ENCODE results near the gene ETNK1. TPM values are rescaled to one million over a fixed set of nuclear protein-coding genes. Genes with fewer than 3 reads are reported as not detected.

Gene ETNK1
- total and polyA plus RNA-seq, 2 donors (not counting 1 experiment from before 2014, with no cell fraction given): 19.4 to 106 TPM

DNA sequence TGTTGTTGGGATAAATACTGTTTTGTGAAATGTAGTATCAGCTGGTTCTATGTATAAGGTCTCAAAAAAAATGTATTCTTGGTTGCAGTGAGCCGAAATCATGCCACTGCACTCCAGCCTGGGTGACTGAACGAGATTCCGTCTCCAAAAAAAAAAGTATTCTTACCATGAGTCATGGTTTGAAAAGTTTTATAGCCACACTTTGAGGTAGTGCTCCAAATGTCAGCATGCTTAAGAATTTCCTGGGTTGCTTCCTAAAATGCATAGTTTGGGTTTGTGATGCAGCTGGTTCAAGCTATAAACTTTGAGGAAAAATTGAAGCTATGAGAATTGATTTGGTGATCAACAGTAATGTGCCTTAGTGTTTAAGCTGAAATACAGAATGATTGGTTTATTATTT is 48.0 kb downstream of the ETNK1 start:
- no peak for DNase-seq
- H2AFZ ChIP-seq (ENCODE audit: insufficient read depth, low read depth, low read length, poor library complexity, severe bottlenecking): no peak overlapping the region
- no peaks in the 10 kb centered on the region for H3K27me3 Mint-ChIP-seq
- H3K4me2 ChIP-seq (replicated peaks; ENCODE audit: low read depth, low read length, poor library complexity, severe bottlenecking): no peak overlapping the region
- H3K27me3 ChIP-seq (replicated peaks in 1 of 4; ENCODE audit: control extremely low read depth in 1 of 4, control insufficient read depth in 3 of 4, insufficient read depth in 4 of 4, low read length in 3 of 4): no peaks in the 10 kb centered on the region
- 96% methylated on average over 3 of the region's 3 CpGs for WGBS (ENCODE audit: insufficient coverage)
- H3K27ac ChIP-seq (ENCODE audit: low read length in 2 of 2): no peak overlapping the region
- TF ChIP-seq, protein P1, sequence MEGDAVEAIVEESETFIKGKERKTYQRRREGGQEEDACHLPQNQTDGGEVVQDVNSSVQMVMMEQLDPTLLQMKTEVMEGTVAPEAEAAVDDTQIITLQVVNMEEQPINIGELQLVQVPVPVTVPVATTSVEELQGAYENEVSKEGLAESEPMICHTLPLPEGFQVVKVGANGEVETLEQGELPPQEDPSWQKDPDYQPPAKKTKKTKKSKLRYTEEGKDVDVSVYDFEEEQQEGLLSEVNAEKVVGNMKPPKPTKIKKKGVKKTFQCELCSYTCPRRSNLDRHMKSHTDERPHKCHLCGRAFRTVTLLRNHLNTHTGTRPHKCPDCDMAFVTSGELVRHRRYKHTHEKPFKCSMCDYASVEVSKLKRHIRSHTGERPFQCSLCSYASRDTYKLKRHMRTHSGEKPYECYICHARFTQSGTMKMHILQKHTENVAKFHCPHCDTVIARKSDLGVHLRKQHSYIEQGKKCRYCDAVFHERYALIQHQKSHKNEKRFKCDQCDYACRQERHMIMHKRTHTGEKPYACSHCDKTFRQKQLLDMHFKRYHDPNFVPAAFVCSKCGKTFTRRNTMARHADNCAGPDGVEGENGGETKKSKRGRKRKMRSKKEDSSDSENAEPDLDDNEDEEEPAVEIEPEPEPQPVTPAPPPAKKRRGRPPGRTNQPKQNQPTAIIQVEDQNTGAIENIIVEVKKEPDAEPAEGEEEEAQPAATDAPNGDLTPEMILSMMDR (IDR thresholded peaks at IDR 0.05): no peak
- TF ChIP-seq EZH2 (IDR thresholded peaks at IDR 0.05; ENCODE audit: borderline replicate concordance, insufficient read depth, low read depth, low read length, poor library complexity, severe bottlenecking): no peak
- CTCF ChIA-PET: interaction anchor here (0.7 to 1.1 kb wide), 2 partner anchors 14 to 16 kb away, joined by 3 read pairs; no protein-coding TSS in a partner anchor
- H3K9me3 ChIP-seq (ENCODE audit: control extremely low read depth in 1 of 3, control insufficient read depth in 2 of 3, insufficient read depth in 1 of 3, low read length in 2 of 3): no peaks in the 10 kb centered on the region
- H4K20me1 ChIP-seq (ENCODE audit: control insufficient read depth, insufficient read depth, low read length, poor library complexity, severe bottlenecking): no peaks in the 10 kb centered on the region
- H3K4me3 ChIP-seq (ENCODE audit: control extremely low read depth in 1 of 5, extremely low read depth in 1 of 5, insufficient read depth in 1 of 5, low read depth in 2 of 5, low read length in 4 of 5): no peak overlapping the region
- no peaks in the 10 kb centered on the region for H3K79me2 ChIP-seq (ENCODE audit: control insufficient read depth, insufficient read depth, low read length)
- POLR2A ChIA-PET: no interaction called here
- no peak overlapping the region for H3K4me3 Mint-ChIP-seq
- H3K36me3 ChIP-seq (replicated peaks in 1 of 2; ENCODE audit: control extremely low read depth in 1 of 2, control insufficient read depth in 1 of 2, extremely low read depth in 1 of 2, insufficient read depth in 2 of 2, low read length in 1 of 2): peaks cover 1 to 28% of the 10 kb centered on the region in 2 experiments
- no peaks in the 10 kb centered on the region for H3K9me3 Mint-ChIP-seq (ENCODE audit: insufficient read depth)
- H3K9ac ChIP-seq (ENCODE audit: low read length): no peak overlapping the region
- ATAC-seq (ENCODE audit: low read depth): no peak
- H3K4me1 ChIP-seq (ENCODE audit: control insufficient read depth in 2 of 2, insufficient read depth in 2 of 2, low read length in 2 of 2): no peaks in the 10 kb centered on the region
- intact Hi-C loops (cut with micrococcal nuclease): no loop called here
- H3K4me1 Mint-ChIP-seq: no peaks in the 10 kb centered on the region
- H3K27ac Mint-ChIP-seq: no peak overlapping the region

DNA sequence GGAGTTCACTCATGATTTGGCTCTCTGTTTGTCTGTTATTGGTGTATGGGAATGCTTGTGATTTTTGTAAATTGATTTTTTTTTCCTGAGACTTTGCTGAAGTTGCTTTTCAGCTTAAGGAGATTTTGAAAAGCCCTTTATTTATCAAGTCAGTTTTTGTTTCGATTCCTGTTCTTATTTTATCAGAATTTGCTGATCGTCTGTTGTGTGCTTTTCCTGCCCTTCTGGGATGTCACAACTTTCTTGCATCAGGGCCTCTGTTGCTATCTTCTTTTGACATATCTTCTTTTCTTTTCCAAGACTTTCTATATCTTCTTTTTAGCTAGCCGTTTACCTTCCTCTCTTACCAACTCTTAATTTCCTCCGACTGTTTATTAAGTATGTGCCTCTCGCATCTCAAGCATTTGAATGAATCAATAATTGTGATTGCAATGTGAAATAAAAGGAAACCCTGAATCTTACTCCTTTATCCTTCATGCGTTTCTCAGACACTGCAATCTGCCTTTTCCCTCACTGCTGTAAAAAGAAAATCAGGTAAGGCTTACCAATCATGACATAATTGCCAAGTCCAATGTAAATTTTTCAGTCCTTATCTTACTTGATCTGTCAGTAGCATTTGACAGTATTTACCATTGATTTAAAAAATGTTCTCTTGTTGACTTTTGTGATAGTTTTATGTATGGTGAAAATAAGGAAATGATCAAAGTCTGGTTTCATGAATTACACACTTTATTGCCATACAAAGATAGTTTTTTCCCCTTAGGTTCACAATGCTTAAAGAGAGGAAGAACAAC is 53.0 kb downstream of the ETNK1 start:
- no peak overlapping the region for H3K9ac ChIP-seq (ENCODE audit: low read length)
- peaks cover 4% of the 10 kb centered on the region for H3K4me1 Mint-ChIP-seq
- 100% methylated on average over 2 of the region's 6 CpGs for WGBS (ENCODE audit: insufficient coverage)
- no peak overlapping the region for H3K27ac Mint-ChIP-seq
- H3K27me3 Mint-ChIP-seq: no peaks in the 10 kb centered on the region
- POLR2A ChIA-PET: no interaction called here
- no peaks in the 10 kb centered on the region for H3K9me3 Mint-ChIP-seq (ENCODE audit: insufficient read depth)
- H3K4me3 Mint-ChIP-seq: no peak overlapping the region
- no peaks in the 10 kb centered on the region for H3K27me3 ChIP-seq (replicated peaks in 1 of 4; ENCODE audit: control extremely low read depth in 1 of 4, control insufficient read depth in 3 of 4, insufficient read depth in 4 of 4, low read length in 3 of 4)
- DNase-seq: no peak
- no peak overlapping the region for H2AFZ ChIP-seq (ENCODE audit: insufficient read depth, low read depth, low read length, poor library complexity, severe bottlenecking)
- intact Hi-C loops (cut with micrococcal nuclease): no loop called here
- no peaks in the 10 kb centered on the region for H3K4me1 ChIP-seq (ENCODE audit: control insufficient read depth in 2 of 2, insufficient read depth in 2 of 2, low read length in 2 of 2)
- TF ChIP-seq EZH2 (IDR thresholded peaks at IDR 0.05; ENCODE audit: borderline replicate concordance, insufficient read depth, low read depth, low read length, poor library complexity, severe bottlenecking): no peak
- TF ChIP-seq, protein P1 (IDR thresholded peaks at IDR 0.05): no peak
- H3K9me3 ChIP-seq (ENCODE audit: control extremely low read depth in 1 of 3, control insufficient read depth in 2 of 3, insufficient read depth in 1 of 3, low read length in 2 of 3): no peaks in the 10 kb centered on the region
- H3K27ac ChIP-seq (ENCODE audit: low read length in 2 of 2): no peak overlapping the region
- no peaks in the 10 kb centered on the region for H3K79me2 ChIP-seq (ENCODE audit: control insufficient read depth, insufficient read depth, low read length)
- CTCF ChIA-PET: interaction anchor here (1.0 kb wide), 1 partner anchor 12 kb away, joined by 3 read pairs; no protein-coding TSS in a partner anchor
- no peak overlapping the region for H3K4me2 ChIP-seq (replicated peaks; ENCODE audit: low read depth, low read length, poor library complexity, severe bottlenecking)
- no peak overlapping the region for H3K4me3 ChIP-seq (ENCODE audit: control extremely low read depth in 1 of 5, extremely low read depth in 1 of 5, insufficient read depth in 1 of 5, low read depth in 2 of 5, low read length in 4 of 5)
- H4K20me1 ChIP-seq (ENCODE audit: control insufficient read depth, insufficient read depth, low read length, poor library complexity, severe bottlenecking): no peaks in the 10 kb centered on the region
- peaks cover 1 to 46% of the 10 kb centered on the region in 2 experiments for H3K36me3 ChIP-seq (replicated peaks in 1 of 2; ENCODE audit: control extremely low read depth in 1 of 2, control insufficient read depth in 1 of 2, extremely low read depth in 1 of 2, insufficient read depth in 2 of 2, low read length in 1 of 2)
- ATAC-seq (ENCODE audit: low read depth): no peak
